ENCODE results near the gene ZCCHC24. TPM values are rescaled to one million over a fixed set of nuclear protein-coding genes. Genes with fewer than 3 reads are reported as not detected.

ZCCHC24 gene
- 25.0 and 59.2 TPM in 2 replicates for total RNA-seq

GRCh38 chr10:79445161-79445976, at the start of gene ZCCHC24:
Gene ZCCHC24 (minus strand): TSS chr10:79445624. CDS start chr10:79445440, 184 bp downstream.

GRCh38 chr10:79347226-79347893, 98.1 kb downstream of the ZCCHC24 start, which contains the start of gene PPIF:
Gene PPIF (plus strand): TSS chr10:79347469. CDS start chr10:79347549, 80 bp downstream.

Other genes starting within 250 kb of the ZCCHC24 start
- 46.5 and 65.2 TPM in 2 replicates for gene PPIF, start 98.2 kb downstream of the ZCCHC24 start, total RNA-seq
- gene EIF5AL1, start 66.9 kb upstream of the ZCCHC24 start, total RNA-seq: 0.32 and 0.65 TPM in 2 replicates
- not detected in 2 replicates for gene SFTPA2, start 114.8 kb upstream of the ZCCHC24 start, total RNA-seq
- not detected in 2 replicates for gene SFTPA1, start 165.3 kb upstream of the ZCCHC24 start, total RNA-seq